CD14-positive monocyte (primary cell): ENCODE measurements around the gene CERKL. TPM values are rescaled to one million over a fixed set of nuclear protein-coding genes. Genes with fewer than 3 reads are reported as not detected.

Source experiments
- DNase-seq, 3 donors: peaks; one replicate each; pipeline ENCODE4 v3.0.0-alpha.2; 2011 to 2022
- H2AFZ ChIP-seq: 2 replicates; pipeline ENCODE4 v1.6.0; 2012; ENCODE audit warnings: mild to moderate bottlenecking, low read depth, low read length, inconsistent platforms; ENCODE audit not compliant: insufficient read depth, poor library complexity, severe bottlenecking
- H3K27ac ChIP-seq, 2 donors: 1 replicate in 1 of 2; 2 replicates in 1 of 2; pipeline ENCODE4 v1.5.1; 2012 to 2013; ENCODE audit warnings: low read length in 2 of 2, control low read depth in 1 of 2, inconsistent platforms in 1 of 2, low read depth in 1 of 2, mild to moderate bottlenecking in 1 of 2
- H3K27me3 ChIP-seq, 2 donors: one replicate each; pipeline versions ENCODE4 v1.6.0 to v1.6.1; 2011 to 2013; ENCODE audit warnings: low read length in 2 of 2; ENCODE audit not compliant: control insufficient read depth in 2 of 2, insufficient read depth in 2 of 2
- H3K36me3 ChIP-seq, 2 donors: replicated peaks in 1 of 2; 1 replicate in 1 of 2; 2 replicates in 1 of 2; pipeline versions ENCODE4 v1.5.1 to v1.6.1; 2012 to 2013; ENCODE audit warnings: low read length in 2 of 2, control low read depth in 1 of 2, inconsistent platforms in 1 of 2, mild to moderate bottlenecking in 1 of 2; ENCODE audit not compliant: insufficient read depth in 2 of 2, control insufficient read depth in 1 of 2
- H3K4me1 ChIP-seq, 2 donors: 1 replicate in 1 of 2; 2 replicates in 1 of 2; pipeline versions ENCODE4 v1.5.1 to v1.6.1; 2012 to 2013; ENCODE audit warnings: low read length in 2 of 2, control low read depth in 1 of 2, inconsistent platforms in 1 of 2, mild to moderate bottlenecking in 1 of 2, moderate library complexity in 1 of 2; ENCODE audit not compliant: insufficient read depth in 2 of 2, control insufficient read depth in 1 of 2
- H3K4me2 ChIP-seq: replicated peaks from 2 replicates; pipeline ENCODE3; 2012; ENCODE audit warnings: low read length, moderate library complexity, mild to moderate bottlenecking; ENCODE audit not compliant: poor library complexity, severe bottlenecking; ENCODE audit errors: extremely low read depth
- H3K4me3 ChIP-seq, 3 experiments: fragments of 200-600 bp in 1 of 3; sonication (generic) in 1 of 3; replicated peaks in 1 of 3; 1 replicate in 2 of 3; 2 replicates in 1 of 3; pipeline ENCODE4 v1.5.1; 2011 to 2013; ENCODE audit warnings: low read length in 3 of 3, mild to moderate bottlenecking in 3 of 3, control low read depth in 2 of 3, low read depth in 2 of 3, inconsistent platforms in 1 of 3, moderate library complexity in 1 of 3
- H3K79me2 ChIP-seq: 2 replicates; pipeline ENCODE4 v1.6.0; 2012; ENCODE audit warnings: mild to moderate bottlenecking, control low read depth, inconsistent platforms, low read length, moderate library complexity; ENCODE audit not compliant: insufficient read depth
- H3K9ac ChIP-seq: 2 replicates; pipeline ENCODE4 v1.6.0; 2017; ENCODE audit warnings: low read length, mild to moderate bottlenecking; ENCODE audit not compliant: insufficient read depth, poor library complexity, severe bottlenecking
- H3K9me3 ChIP-seq, 2 donors: replicated peaks in 1 of 2; 1 replicate in 1 of 2; 2 replicates in 1 of 2; pipeline versions ENCODE4 v1.5.1 to v1.6.1; 2012 to 2013; ENCODE audit warnings: low read length in 2 of 2, control low read depth in 1 of 2; ENCODE audit not compliant: control insufficient read depth in 1 of 2, insufficient read depth in 1 of 2
- H4K20me1 ChIP-seq: 2 replicates; pipeline ENCODE4 v1.6.0; 2012; ENCODE audit warnings: mild to moderate bottlenecking, low read length, control low read depth, moderate library complexity; ENCODE audit not compliant: insufficient read depth
- H3K27ac Mint-ChIP-seq, 7 donors: one replicate each; pipeline ENCODE4 v1.8.0; 2020; ENCODE audit warnings: mild to moderate bottlenecking in 7 of 7, mixed read lengths in 7 of 7, moderate library complexity in 6 of 7, inconsistent platforms in 2 of 7
- H3K27me3 Mint-ChIP-seq, 3 donors: one replicate each; pipeline ENCODE4 v1.8.0; 2021 to 2022; ENCODE audit warnings: low read depth in 3 of 3, mild to moderate bottlenecking in 3 of 3, mixed read lengths in 3 of 3, moderate library complexity in 3 of 3, inconsistent platforms in 1 of 3
- H3K36me3 Mint-ChIP-seq, 2 donors: one replicate each; pipeline ENCODE4 v1.8.0; 2020; ENCODE audit warnings: mixed read lengths in 2 of 2, inconsistent platforms in 1 of 2, mild to moderate bottlenecking in 1 of 2
- H3K4me1 Mint-ChIP-seq: one replicate; pipeline ENCODE4 v1.8.0; 2020; ENCODE audit warnings: mild to moderate bottlenecking, mixed read lengths
- H3K4me3 Mint-ChIP-seq, 2 donors: one replicate each; pipeline ENCODE4 v1.8.0; 2020; ENCODE audit warnings: mild to moderate bottlenecking in 2 of 2, mixed read lengths in 2 of 2, moderate library complexity in 1 of 2
- H3K9me3 Mint-ChIP-seq, 7 donors: one replicate each; pipeline ENCODE4 v1.8.0; 2020 to 2022; ENCODE audit warnings: mixed read lengths in 7 of 7, mild to moderate bottlenecking in 6 of 7, moderate library complexity in 6 of 7, inconsistent platforms in 2 of 7
- WGBS: methylation state at CpG from one replicate; pipeline ENCODE4 v1.1.5; 2013; ENCODE audit warnings: missing lambda C conversion rate; ENCODE audit not compliant: insufficient coverage; 5-methylcytosine and 5-hydroxymethylcytosine counted together
- intact Hi-C, 2 donors: fragments of 100-400 bp; cut with micrococcal nuclease; formaldehyde crosslinking; loops; one replicate each; pipeline versions ENCODE4 v1.15.0 to v1.15.1; 2023
- polyA plus RNA-seq, 3 donors: library from polyadenylated mRNA; depleted of rRNA in 1 of 3; unstranded in 2 of 3; stranded (reverse) in 1 of 3; fragments of 300-500 nt in 2 of 3; fragments of >200 nt in 1 of 3; fragmentation: Illumina TruSeq in 2 of 3; gene quantifications; 1 replicate in 2 of 3; 2 replicates in 1 of 3; pipeline ENCODE4 v1.2.3, GENCODE V29; 2012 to 2021
- TF ChIP-seq, protein P1 (sequence below): fragments of 200-600 bp; IDR thresholded peaks from one replicate; pipeline ENCODE4 v1.8.0; 2022; ENCODE audit warnings: antibody characterized with exemption, mild to moderate bottlenecking

Gene CERKL
- polyA plus RNA-seq, 3 donors = 0.12 to 16.3 (median 8.6) TPM

- Histone ChIP-seq H3K36me3 (no peaks in the 10 kb centered on the region), H3K9me3 (no peaks in the 10 kb centered on the region), H3K4me3 (no peak overlapping the region), H2AFZ (no peak overlapping the region), H3K27me3 (no peaks in the 10 kb centered on the region), H3K4me2 (no peak overlapping the region), H4K20me1 (no peaks in the 10 kb centered on the region), H3K27ac (no peak overlapping the region), H3K79me2 (no peaks in the 10 kb centered on the region), H3K9ac (no peak overlapping the region), H3K4me1 (peaks cover 11 to 12% of the 10 kb centered on the region in 2 donors)
- no peak overlapping the region for H3K27ac Mint-ChIP-seq
- intact Hi-C loops = loop anchor here (10.0 kb wide), 1 partner anchor 142 kb away; no protein-coding TSS in a partner anchor
- no peaks in the 10 kb centered on the region for H3K36me3 Mint-ChIP-seq
- TF ChIP-seq, protein P1, sequence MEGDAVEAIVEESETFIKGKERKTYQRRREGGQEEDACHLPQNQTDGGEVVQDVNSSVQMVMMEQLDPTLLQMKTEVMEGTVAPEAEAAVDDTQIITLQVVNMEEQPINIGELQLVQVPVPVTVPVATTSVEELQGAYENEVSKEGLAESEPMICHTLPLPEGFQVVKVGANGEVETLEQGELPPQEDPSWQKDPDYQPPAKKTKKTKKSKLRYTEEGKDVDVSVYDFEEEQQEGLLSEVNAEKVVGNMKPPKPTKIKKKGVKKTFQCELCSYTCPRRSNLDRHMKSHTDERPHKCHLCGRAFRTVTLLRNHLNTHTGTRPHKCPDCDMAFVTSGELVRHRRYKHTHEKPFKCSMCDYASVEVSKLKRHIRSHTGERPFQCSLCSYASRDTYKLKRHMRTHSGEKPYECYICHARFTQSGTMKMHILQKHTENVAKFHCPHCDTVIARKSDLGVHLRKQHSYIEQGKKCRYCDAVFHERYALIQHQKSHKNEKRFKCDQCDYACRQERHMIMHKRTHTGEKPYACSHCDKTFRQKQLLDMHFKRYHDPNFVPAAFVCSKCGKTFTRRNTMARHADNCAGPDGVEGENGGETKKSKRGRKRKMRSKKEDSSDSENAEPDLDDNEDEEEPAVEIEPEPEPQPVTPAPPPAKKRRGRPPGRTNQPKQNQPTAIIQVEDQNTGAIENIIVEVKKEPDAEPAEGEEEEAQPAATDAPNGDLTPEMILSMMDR = peak; percentile 32
- no peaks in the 10 kb centered on the region for H3K27me3 Mint-ChIP-seq
- peaks cover 5% of the 10 kb centered on the region for H3K4me1 Mint-ChIP-seq
- no peak overlapping the region for H3K4me3 Mint-ChIP-seq
- 0% methylated on average over 1 of the region's 4 CpGs for WGBS
- DNase-seq = no peak
- no peaks in the 10 kb centered on the region for H3K9me3 Mint-ChIP-seq
Observed at GRCh38 chr2:181573140-181573736, 83.7 kb downstream of the CERKL start.

DNA sequence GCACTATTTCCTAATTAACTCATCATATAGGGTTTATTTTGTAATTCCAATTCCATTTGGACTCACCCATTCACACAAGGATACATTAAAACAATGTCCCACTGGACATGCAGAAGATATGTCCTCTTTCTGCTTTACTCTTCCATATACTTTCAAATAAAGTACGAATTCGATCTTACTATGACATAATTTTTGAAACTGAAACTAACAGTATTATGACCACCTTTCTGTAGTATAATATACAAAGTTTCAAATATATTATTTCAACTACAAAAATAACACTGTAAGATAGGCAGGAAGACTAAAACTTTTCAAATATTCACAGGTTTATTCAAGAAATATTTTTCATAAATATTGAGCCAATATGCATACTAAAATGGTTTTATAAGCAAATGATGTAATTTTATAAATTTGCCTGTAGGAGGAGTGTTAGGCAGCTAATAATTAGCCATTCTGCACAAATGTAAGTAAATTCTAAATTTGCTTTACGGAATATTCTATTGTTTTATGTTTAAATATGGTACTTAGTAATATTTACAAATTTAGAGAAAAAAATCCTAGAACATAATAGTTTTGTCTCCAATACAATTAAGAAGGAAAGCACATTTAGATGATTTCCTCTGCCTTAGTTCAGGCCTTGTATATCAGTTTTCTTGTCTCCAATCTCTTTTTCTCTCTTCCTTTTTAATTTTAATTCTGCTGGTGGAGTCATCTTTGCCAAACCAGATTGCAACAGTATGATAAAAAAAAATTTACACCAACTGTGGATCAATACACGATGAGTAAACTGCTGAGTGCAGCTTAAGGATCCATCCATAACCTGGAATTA lies 85.9 kb downstream of the CERKL start:
- no CpG with 5 or more reads among the region's 4 CpGs for WGBS
- Histone ChIP-seq H3K36me3 (no peaks in the 10 kb centered on the region), H4K20me1 (no peaks in the 10 kb centered on the region), H3K4me1 (peaks cover 11 to 12% of the 10 kb centered on the region in 2 donors), H3K9ac (no peak overlapping the region), H3K27ac (no peak overlapping the region), H3K4me3 (no peak overlapping the region), H3K79me2 (no peaks in the 10 kb centered on the region), H3K9me3 (no peaks in the 10 kb centered on the region), H3K4me2 (no peak overlapping the region), H3K27me3 (no peaks in the 10 kb centered on the region), H2AFZ (no peak overlapping the region)
- H3K4me3 Mint-ChIP-seq = no peak overlapping the region
- H3K27ac Mint-ChIP-seq = no peak overlapping the region
- H3K36me3 Mint-ChIP-seq = no peaks in the 10 kb centered on the region
- intact Hi-C loops = loop anchor here (10.0 kb wide), 1 partner anchor 144 kb away; no protein-coding TSS in a partner anchor
- peaks cover 5% of the 10 kb centered on the region for H3K4me1 Mint-ChIP-seq
- no peak for DNase-seq
- no peaks in the 10 kb centered on the region for H3K9me3 Mint-ChIP-seq
- TF ChIP-seq, protein P1 = peak; percentile 70
- no peaks in the 10 kb centered on the region for H3K27me3 Mint-ChIP-seq
